Tibial artery (tissue), 4 donors: ENCODE data around the gene MAGEF1.

ENCODE experiments used
- DNase-seq, 2 donors: peaks; one replicate each; pipeline ENCODE4 v3.0.0-alpha.2; 2019
- H3K27ac ChIP-seq, 2 donors: fragments of 200-600 bp; sonication (generic) in 1 of 2; 1 replicate in 1 of 2; 2 replicates in 1 of 2; pipeline ENCODE4 v1.5.1; 2018 to 2019; ENCODE audit warnings: mild to moderate bottlenecking in 1 of 2
- H3K27me3 ChIP-seq, 2 donors: fragments of 200-600 bp; sonication (generic) in 1 of 2; one replicate each; pipeline versions ENCODE4 v1.5.1 to v1.6.0; 2016 to 2019
- H3K36me3 ChIP-seq, 3 donors: fragments of 200-600 bp; sonication (generic) in 2 of 3; one replicate each; pipeline ENCODE4 v1.5.1; 2016 to 2019; ENCODE audit warnings: mild to moderate bottlenecking in 2 of 3
- H3K4me1 ChIP-seq, 4 donors: fragments of 200-600 bp; sonication (generic) in 2 of 4; 1 replicate in 3 of 4; 2 replicates in 1 of 4; pipeline ENCODE4 v1.5.1; 2016 to 2019
- H3K4me3 ChIP-seq, 2 donors: fragments of 200-600 bp; sonication (generic) in 1 of 2; 1 replicate in 1 of 2; 2 replicates in 1 of 2; pipeline ENCODE4 v1.5.1; 2018 to 2019; ENCODE audit warnings: mild to moderate bottlenecking in 2 of 2
- H3K9me3 ChIP-seq, 3 donors: fragments of 200-600 bp; sonication (generic) in 1 of 3; one replicate each; pipeline ENCODE4 v1.5.1; 2016 to 2019
- CTCF ChIP-seq, 2 experiments: fragments of 200-600 bp in 1 of 2; fragments of 450-650 bp in 1 of 2; IDR thresholded peaks; one replicate each; pipeline ENCODE4 v1.5.1; 2017 to 2019; ENCODE audit warnings: antibody characterized with exemption in 2 of 2, mild to moderate bottlenecking in 1 of 2, moderate library complexity in 1 of 2
- intact Hi-C: fragments of 100-400 bp; cut with DNase I; formaldehyde crosslinking; loops from one replicate; pipeline ENCODE4 v1.15.0; 2023; ENCODE audit warnings: low total_unique reads

MAGEF1 gene

GRCh38 chr3:184662187-184662586, 49.7 kb downstream of the MAGEF1 start:
- intact Hi-C loops = no loop called here
- Histone ChIP-seq H3K9me3 (no peaks in the 10 kb centered on the region), H3K4me1 (no peaks in the 10 kb centered on the region)

GRCh38 chr3:184660931-184661330, 50.9 kb downstream of the MAGEF1 start:
- no peak for DNase-seq
- intact Hi-C loops = no loop called here
- H3K9me3 ChIP-seq = no peaks in the 10 kb centered on the region
- no peak overlapping the region for H3K27ac ChIP-seq
- H3K27me3 ChIP-seq = no peaks in the 10 kb centered on the region
- H3K4me1 ChIP-seq = peaks cover 0 to 8% (median 0%) of the 10 kb centered on the region in 4 donors
- TF ChIP-seq CTCF (IDR thresholded peaks at IDR 0.05) = no peak
- no peaks in the 10 kb centered on the region for H3K36me3 ChIP-seq
- H3K4me3 ChIP-seq = no peak overlapping the region

More at GRCh38 chr3:184662187-184662586, 49.7 kb downstream of the MAGEF1 start:
- H3K4me3 ChIP-seq = no peak overlapping the region
- DNase-seq = no peak
- H3K27ac ChIP-seq = no peak overlapping the region
- no peaks in the 10 kb centered on the region for H3K36me3 ChIP-seq
- no peak for TF ChIP-seq CTCF (IDR thresholded peaks at IDR 0.05)
- H3K27me3 ChIP-seq = no peaks in the 10 kb centered on the region
